HCT116 (cell line): ENCODE measurements around the gene SWAP70. TPM values are rescaled to one million over a fixed set of nuclear protein-coding genes. Genes with fewer than 3 reads are reported as not detected.
A peak's percentile ranks its signal among the peaks of the same experiment; 100 is the strongest.

Experiments used
- ATAC-seq: fragments of 200-7000 bp; cut with Tn5 transposase; 2 replicates; pipeline ENCODE4 v1.9.1; 2020; ENCODE audit warnings: mild to moderate bottlenecking, moderate library complexity
- BruUV-seq: library from RNA; stranded (reverse); fragments of 400-500 nt; replicated peaks from 2 replicates; lab custom pipeline; 2021; lab: Mats Ljungman, UMichigan
- CTCF ChIA-PET: fragments of 300-600 bp; sonication (Branson Sonifier 250); formaldehyde crosslinking; loops from one replicate; lab custom pipeline; 2021; ENCODE audit warnings: antibody characterized with exemption; lab: Charles Lee
- POLR2A ChIA-PET: fragments of 300-600, 350-600 bp; sonication (Branson Sonifier 250); formaldehyde crosslinking; loops from one replicate; lab custom pipeline; 2021; ENCODE audit warnings: antibody characterized with exemption; lab: Charles Lee
- RAD21 ChIA-PET, 2 experiments: fragments of 300-600 bp; sonication (Branson Sonifier 250); formaldehyde crosslinking; loops; one replicate each; lab custom pipeline; 2023; ENCODE audit warnings: low total read pairs in 2 of 2; ENCODE audit not compliant: uncharacterized antibody in 2 of 2, unreplicated experiment in 2 of 2, low non-redundant PET in 1 of 2; lab: Charles Lee
- DNase-seq: peaks from one replicate; pipeline ENCODE4 v3.0.0-alpha.2; 2010; ENCODE audit warnings: low read depth, low spot score
- H2AFZ ChIP-seq: fragments of 200-600 bp; shearing (Covaris generic), sonication (generic); 2 replicates; pipeline ENCODE4 v1.6.1; 2017; ENCODE audit warnings: low read depth, mixed run types, mixed read lengths, antibody characterized with exemption, low read length; ENCODE audit not compliant: poor library complexity, severe bottlenecking
- H3K27ac ChIP-seq: 2 replicates; pipeline ENCODE4 v1.5.1; 2012; ENCODE audit warnings: low read depth, low read length
- H3K27me3 ChIP-seq: fragments of 200-600 bp; sonication (generic); 2 replicates; pipeline ENCODE4 v1.6.1; 2016; ENCODE audit warnings: mixed run types, low read length, mixed read lengths; ENCODE audit not compliant: insufficient read depth
- H3K36me3 ChIP-seq, 2 experiments: fragments of 200-500 bp in 1 of 2; fragments of 200-600 bp in 1 of 2; sonication (Bioruptor generic) in 1 of 2; sonication (generic) in 1 of 2; 2 replicates each; pipeline versions ENCODE4 v1.5.1 to v1.6.1; 2014 to 2016; ENCODE audit warnings: low read length in 2 of 2, inconsistent platforms in 1 of 2, mixed read lengths in 1 of 2, mixed run types in 1 of 2; ENCODE audit not compliant: insufficient read depth in 2 of 2, control insufficient read depth in 1 of 2
- H3K4me1 ChIP-seq, 2 experiments: fragments of 200-600 bp in 1 of 2; sonication (generic) in 1 of 2; 2 replicates each; pipeline versions ENCODE4 v1.5.1 to v1.6.1; 2012 to 2017; ENCODE audit warnings: low read length in 2 of 2, inconsistent platforms in 1 of 2, mild to moderate bottlenecking in 1 of 2, mixed read lengths in 1 of 2, mixed run types in 1 of 2, moderate library complexity in 1 of 2; ENCODE audit not compliant: insufficient read depth in 2 of 2, control insufficient read depth in 1 of 2
- H3K4me2 ChIP-seq: fragments of 200-600 bp; sonication (generic); 2 replicates; pipeline ENCODE4 v1.6.1; 2017; ENCODE audit warnings: mixed run types, low read length, mixed read lengths
- H3K4me3 ChIP-seq, 2 experiments: fragments of 200-600 bp in 1 of 2; sonication (generic) in 1 of 2; replicated peaks in 1 of 2; 2 replicates each; pipeline ENCODE4 v1.5.1; 2011 to 2016; ENCODE audit warnings: low read length in 2 of 2, control low read depth in 1 of 2, low read depth in 1 of 2, mild to moderate bottlenecking in 1 of 2, mixed read lengths in 1 of 2, mixed run types in 1 of 2
- H3K79me2 ChIP-seq: fragments of 200-600 bp; sonication (generic); 2 replicates; pipeline ENCODE4 v1.6.1; 2017; ENCODE audit warnings: mild to moderate bottlenecking, mixed run types, low read length, moderate library complexity, mixed read lengths; ENCODE audit not compliant: insufficient read depth
- H3K9ac ChIP-seq: fragments of 200-600 bp; sonication (generic); 2 replicates; pipeline ENCODE4 v1.6.1; 2016; ENCODE audit warnings: low read length, mixed read lengths
- H3K9me2 ChIP-seq: fragments of 200-600 bp; sonication (generic), shearing (Covaris generic); 2 replicates; pipeline ENCODE4 v1.6.1; 2017; ENCODE audit warnings: mixed run types, mild to moderate bottlenecking, moderate library complexity; ENCODE audit not compliant: insufficient read depth
- H3K9me3 ChIP-seq, 2 experiments: fragments of 200-500 bp in 1 of 2; fragments of 200-600 bp in 1 of 2; sonication (Bioruptor generic) in 1 of 2; sonication (generic) in 1 of 2; 2 replicates each; pipeline ENCODE4 v1.6.1; 2014 to 2017; ENCODE audit warnings: low read length in 2 of 2, mixed read lengths in 2 of 2, inconsistent platforms in 1 of 2, low read depth in 1 of 2, mild to moderate bottlenecking in 1 of 2, mixed run types in 1 of 2, moderate library complexity in 1 of 2; ENCODE audit not compliant: control insufficient read depth in 1 of 2, insufficient read depth in 1 of 2
- H4K20me1 ChIP-seq: fragments of 200-600 bp; sonication (generic), shearing (Covaris generic); 2 replicates; pipeline ENCODE4 v1.6.1; 2017; ENCODE audit warnings: mixed run types, mild to moderate bottlenecking, moderate library complexity; ENCODE audit not compliant: insufficient read depth
- CBX3 ChIP-seq: IDR thresholded peaks from 2 replicates; pipeline ENCODE4 v1.6.1; 2012; ENCODE audit warnings: low read depth
- CEBPB ChIP-seq: IDR thresholded peaks from 2 replicates; pipeline ENCODE4 v1.6.1; 2012; ENCODE audit warnings: low read depth
- EGR1 ChIP-seq: IDR thresholded peaks from 2 replicates; pipeline ENCODE4 v1.6.1; 2012; ENCODE audit warnings: low read depth
- ELF1 ChIP-seq: IDR thresholded peaks from 2 replicates; pipeline ENCODE4 v1.6.1; 2012; ENCODE audit warnings: low read depth, borderline replicate concordance
- EZH2 ChIP-seq: fragments of 200-600 bp; sonication (generic); IDR thresholded peaks from 2 replicates; pipeline ENCODE4 v1.6.1; 2017; ENCODE audit warnings: antibody characterized with exemption, mixed run types
- EZH2phosphoT487 ChIP-seq: fragments of 200-600 bp; IDR thresholded peaks from 2 replicates; pipeline ENCODE4 v1.6.1; 2018; ENCODE audit warnings: antibody characterized with exemption, borderline replicate concordance
- FOSL1 ChIP-seq: IDR thresholded peaks from 2 replicates; pipeline ENCODE4 v1.6.1; 2012; ENCODE audit warnings: low read depth
- POLR2A ChIP-seq: IDR thresholded peaks from 2 replicates; pipeline ENCODE4 v1.7.0; 2011; ENCODE audit warnings: borderline replicate concordance; ENCODE audit not compliant: insufficient read depth, insufficient read length; ENCODE audit errors: extremely low read depth
- POLR2AphosphoS5 ChIP-seq: IDR thresholded peaks from 2 replicates; pipeline ENCODE4 v1.6.1; 2011; ENCODE audit warnings: mild to moderate bottlenecking, low read depth, low read length, moderate library complexity
- RAD21 ChIP-seq: IDR thresholded peaks from 2 replicates; pipeline ENCODE4 v1.6.1; 2012; ENCODE audit warnings: low read depth, mild to moderate bottlenecking
- SIN3A ChIP-seq: IDR thresholded peaks from 2 replicates; pipeline ENCODE4 v1.6.1; 2012; ENCODE audit warnings: low read depth
- SP1 ChIP-seq: IDR thresholded peaks from 2 replicates; pipeline ENCODE4 v1.6.1; 2012; ENCODE audit warnings: low read depth
- SRF ChIP-seq: IDR thresholded peaks from 2 replicates; pipeline ENCODE4 v1.6.1; 2012; ENCODE audit warnings: low read depth
- TCF7L2 ChIP-seq: IDR thresholded peaks from 2 replicates; pipeline ENCODE4 v1.7.0; 2011; ENCODE audit warnings: borderline replicate concordance, inconsistent platforms; ENCODE audit not compliant: insufficient read depth, insufficient read length; ENCODE audit errors: extremely low read depth
- YY1 ChIP-seq: IDR thresholded peaks from 2 replicates; pipeline ENCODE4 v1.6.1; 2011; ENCODE audit warnings: low read length, low read depth, moderate library complexity, mild to moderate bottlenecking; ENCODE audit not compliant: insufficient replicate concordance; ENCODE audit errors: extremely low read depth
- ZFX ChIP-seq: fragments of 450-650 bp; IDR thresholded peaks from 2 replicates; pipeline ENCODE4 v1.6.1; 2017
- ZNF274 ChIP-seq: fragments of 200-500 bp; sonication (Bioruptor generic); IDR thresholded peaks from 2 replicates; pipeline ENCODE4 v1.6.1; 2014; ENCODE audit warnings: mild to moderate bottlenecking, low read depth, low read length, inconsistent platforms
- intact Hi-C: fragments of 100-400 bp; cut with micrococcal nuclease; formaldehyde crosslinking; loops from 2 replicates; pipeline ENCODE4 v1.10.0; 2022
- total RNA-seq: library from RNA; stranded (reverse); gene quantifications from one replicate; pipeline ENCODE4 v1.2.1, GENCODE V29; 2021; ENCODE audit not compliant: unreplicated experiment
- TF ChIP-seq, protein P1 (sequence below): IDR thresholded peaks from 2 replicates; pipeline ENCODE4 v1.6.1; 2012
- TF ChIP-seq, protein P2 (sequence below): IDR thresholded peaks from 2 replicates; pipeline ENCODE4 v1.6.1; 2012; ENCODE audit warnings: low read depth
- TF ChIP-seq, protein P3 (sequence below): IDR thresholded peaks from 2 replicates; pipeline ENCODE4 v1.6.1; 2011; ENCODE audit warnings: mild to moderate bottlenecking, low read length, moderate library complexity; ENCODE audit not compliant: insufficient replicate concordance; ENCODE audit errors: extremely low read depth
- TF ChIP-seq, protein P4 (sequence below): IDR thresholded peaks from 2 replicates; pipeline ENCODE4 v1.6.1; 2012
- TF ChIP-seq, protein P5 (sequence below), 3 experiments: fragments of 200-600 bp in 1 of 3; sonication (generic) in 1 of 3; IDR thresholded peaks in 2 of 3; conservative IDR thresholded peaks in 1 of 3; 2 replicates each; pipeline ENCODE4 v1.5.1; 2012 to 2017; ENCODE audit warnings: low read depth in 2 of 3, low read length in 2 of 3, antibody characterized with exemption in 1 of 3, borderline replicate concordance in 1 of 3, control low read depth in 1 of 3, mild to moderate bottlenecking in 1 of 3, mixed read lengths in 1 of 3, mixed run types in 1 of 3, moderate library complexity in 1 of 3; ENCODE audit not compliant: insufficient read depth in 1 of 3

Gene SWAP70
- total RNA-seq, 1 experiment from 2014 or later, result 20.6 TPM

DNA sequence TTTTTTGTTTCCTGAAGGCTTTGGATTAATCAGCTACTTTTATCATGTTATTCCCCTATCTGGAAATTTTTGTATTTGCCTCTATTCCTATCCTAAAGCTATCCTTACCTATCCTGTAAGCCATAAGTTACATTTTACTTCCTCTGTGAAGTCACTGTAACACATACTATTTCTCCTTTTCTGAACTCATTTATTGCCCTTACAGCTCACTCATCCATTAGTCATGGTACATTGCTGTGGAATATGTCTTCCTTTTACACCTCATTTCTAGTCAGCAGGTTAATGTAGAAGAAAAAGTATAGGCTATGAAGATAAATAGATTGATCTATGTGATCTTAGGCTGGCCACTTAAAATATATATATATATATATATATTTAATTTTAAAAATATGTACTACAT, 28.0 kb downstream of the SWAP70 start:
- Histone ChIP-seq H2AFZ (no peak overlapping the region), H3K79me2 (0 out of 2 replicates have a peak, but pooled peaks cover 5% of the 10 kb centered on the region), H3K4me1 (peaks cover 6 to 31% of the 10 kb centered on the region in 2 experiments; a peak in 3 of 4 replicates), H3K4me3 (no peak overlapping the region), H3K27me3 (no peaks in the 10 kb centered on the region), H3K27ac (no peak overlapping the region), H4K20me1 (no peaks in the 10 kb centered on the region), H3K36me3 (no peaks in the 10 kb centered on the region), H3K9me3 (no peaks in the 10 kb centered on the region), H3K9me2 (no peaks in the 10 kb centered on the region), H3K9ac (no peak overlapping the region), H3K4me2 (peak overlapping the region; percentile 49)
- intact Hi-C loops, result no loop called here
- no TSS peak for BruUV-seq
- ATAC-seq, result 0 out of 2 replicates have a peak, but pooled peaks have one; percentile 42
- peak; percentile 23 for DNase-seq
- ChIA-PET POLR2A (no interaction called here), CTCF (no interaction called here), RAD21 (no interaction called here)
- TF ChIP-seq, protein P1, sequence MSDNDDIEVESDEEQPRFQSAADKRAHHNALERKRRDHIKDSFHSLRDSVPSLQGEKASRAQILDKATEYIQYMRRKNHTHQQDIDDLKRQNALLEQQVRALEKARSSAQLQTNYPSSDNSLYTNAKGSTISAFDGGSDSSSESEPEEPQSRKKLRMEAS, result no peak
- TF ChIP-seq POLR2AphosphoS5, result no peak
- TF ChIP-seq POLR2A, result no peak
- no peak for TF ChIP-seq TCF7L2
- no peak for TF ChIP-seq EZH2
- no peak for TF ChIP-seq CEBPB
- TF ChIP-seq, protein P2, sequence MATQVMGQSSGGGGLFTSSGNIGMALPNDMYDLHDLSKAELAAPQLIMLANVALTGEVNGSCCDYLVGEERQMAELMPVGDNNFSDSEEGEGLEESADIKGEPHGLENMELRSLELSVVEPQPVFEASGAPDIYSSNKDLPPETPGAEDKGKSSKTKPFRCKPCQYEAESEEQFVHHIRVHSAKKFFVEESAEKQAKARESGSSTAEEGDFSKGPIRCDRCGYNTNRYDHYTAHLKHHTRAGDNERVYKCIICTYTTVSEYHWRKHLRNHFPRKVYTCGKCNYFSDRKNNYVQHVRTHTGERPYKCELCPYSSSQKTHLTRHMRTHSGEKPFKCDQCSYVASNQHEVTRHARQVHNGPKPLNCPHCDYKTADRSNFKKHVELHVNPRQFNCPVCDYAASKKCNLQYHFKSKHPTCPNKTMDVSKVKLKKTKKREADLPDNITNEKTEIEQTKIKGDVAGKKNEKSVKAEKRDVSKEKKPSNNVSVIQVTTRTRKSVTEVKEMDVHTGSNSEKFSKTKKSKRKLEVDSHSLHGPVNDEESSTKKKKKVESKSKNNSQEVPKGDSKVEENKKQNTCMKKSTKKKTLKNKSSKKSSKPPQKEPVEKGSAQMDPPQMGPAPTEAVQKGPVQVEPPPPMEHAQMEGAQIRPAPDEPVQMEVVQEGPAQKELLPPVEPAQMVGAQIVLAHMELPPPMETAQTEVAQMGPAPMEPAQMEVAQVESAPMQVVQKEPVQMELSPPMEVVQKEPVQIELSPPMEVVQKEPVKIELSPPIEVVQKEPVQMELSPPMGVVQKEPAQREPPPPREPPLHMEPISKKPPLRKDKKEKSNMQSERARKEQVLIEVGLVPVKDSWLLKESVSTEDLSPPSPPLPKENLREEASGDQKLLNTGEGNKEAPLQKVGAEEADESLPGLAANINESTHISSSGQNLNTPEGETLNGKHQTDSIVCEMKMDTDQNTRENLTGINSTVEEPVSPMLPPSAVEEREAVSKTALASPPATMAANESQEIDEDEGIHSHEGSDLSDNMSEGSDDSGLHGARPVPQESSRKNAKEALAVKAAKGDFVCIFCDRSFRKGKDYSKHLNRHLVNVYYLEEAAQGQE, result no peak
- TF ChIP-seq EGR1, result no peak
- no peak for TF ChIP-seq YY1
- peak; percentile 40 for TF ChIP-seq SP1
- no peak for TF ChIP-seq EZH2phosphoT487
- no peak for TF ChIP-seq ZFX
- TF ChIP-seq, protein P3, sequence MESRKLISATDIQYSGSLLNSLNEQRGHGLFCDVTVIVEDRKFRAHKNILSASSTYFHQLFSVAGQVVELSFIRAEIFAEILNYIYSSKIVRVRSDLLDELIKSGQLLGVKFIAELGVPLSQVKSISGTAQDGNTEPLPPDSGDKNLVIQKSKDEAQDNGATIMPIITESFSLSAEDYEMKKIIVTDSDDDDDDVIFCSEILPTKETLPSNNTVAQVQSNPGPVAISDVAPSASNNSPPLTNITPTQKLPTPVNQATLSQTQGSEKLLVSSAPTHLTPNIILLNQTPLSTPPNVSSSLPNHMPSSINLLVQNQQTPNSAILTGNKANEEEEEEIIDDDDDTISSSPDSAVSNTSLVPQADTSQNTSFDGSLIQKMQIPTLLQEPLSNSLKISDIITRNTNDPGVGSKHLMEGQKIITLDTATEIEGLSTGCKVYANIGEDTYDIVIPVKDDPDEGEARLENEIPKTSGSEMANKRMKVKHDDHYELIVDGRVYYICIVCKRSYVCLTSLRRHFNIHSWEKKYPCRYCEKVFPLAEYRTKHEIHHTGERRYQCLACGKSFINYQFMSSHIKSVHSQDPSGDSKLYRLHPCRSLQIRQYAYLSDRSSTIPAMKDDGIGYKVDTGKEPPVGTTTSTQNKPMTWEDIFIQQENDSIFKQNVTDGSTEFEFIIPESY, result no peak
- TF ChIP-seq RAD21, result no peak
- TF ChIP-seq, protein P4, sequence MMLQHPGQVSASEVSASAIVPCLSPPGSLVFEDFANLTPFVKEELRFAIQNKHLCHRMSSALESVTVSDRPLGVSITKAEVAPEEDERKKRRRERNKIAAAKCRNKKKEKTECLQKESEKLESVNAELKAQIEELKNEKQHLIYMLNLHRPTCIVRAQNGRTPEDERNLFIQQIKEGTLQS, result no peak
- TF ChIP-seq ZNF274, result no peak
- 0 out of 2 replicates have a peak, but pooled peaks have one; percentile 45 for TF ChIP-seq CBX3
- TF ChIP-seq SIN3A, result no peak
- TF ChIP-seq FOSL1, result peak; percentile 75
- TF ChIP-seq, protein P5, sequence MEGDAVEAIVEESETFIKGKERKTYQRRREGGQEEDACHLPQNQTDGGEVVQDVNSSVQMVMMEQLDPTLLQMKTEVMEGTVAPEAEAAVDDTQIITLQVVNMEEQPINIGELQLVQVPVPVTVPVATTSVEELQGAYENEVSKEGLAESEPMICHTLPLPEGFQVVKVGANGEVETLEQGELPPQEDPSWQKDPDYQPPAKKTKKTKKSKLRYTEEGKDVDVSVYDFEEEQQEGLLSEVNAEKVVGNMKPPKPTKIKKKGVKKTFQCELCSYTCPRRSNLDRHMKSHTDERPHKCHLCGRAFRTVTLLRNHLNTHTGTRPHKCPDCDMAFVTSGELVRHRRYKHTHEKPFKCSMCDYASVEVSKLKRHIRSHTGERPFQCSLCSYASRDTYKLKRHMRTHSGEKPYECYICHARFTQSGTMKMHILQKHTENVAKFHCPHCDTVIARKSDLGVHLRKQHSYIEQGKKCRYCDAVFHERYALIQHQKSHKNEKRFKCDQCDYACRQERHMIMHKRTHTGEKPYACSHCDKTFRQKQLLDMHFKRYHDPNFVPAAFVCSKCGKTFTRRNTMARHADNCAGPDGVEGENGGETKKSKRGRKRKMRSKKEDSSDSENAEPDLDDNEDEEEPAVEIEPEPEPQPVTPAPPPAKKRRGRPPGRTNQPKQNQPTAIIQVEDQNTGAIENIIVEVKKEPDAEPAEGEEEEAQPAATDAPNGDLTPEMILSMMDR (IDR thresholded peaks at IDR 0.05 in 2 of 3, conservative IDR thresholded peaks at IDR 0.05 in 1 of 3; ENCODE audit: borderline replicate concordance in 1 of 3, insufficient read depth in 1 of 3, low read depth in 2 of 3, low read length in 2 of 3), result no peak
- no peak for TF ChIP-seq ELF1
- no peak for TF ChIP-seq SRF
